ENCODE results near the gene XYLT1. TPM values are rescaled to one million over a fixed set of nuclear protein-coding genes. Genes with fewer than 3 reads are reported as not detected.
A peak's percentile ranks its signal among the peaks of the same experiment; 100 is the strongest.

Gene XYLT1
- total and polyA plus RNA-seq, 10 of the 15 experiments (the other 5 are each of a cell fraction or from before 2014, with no cell fraction given) = 0.88 to 14.8 (median 5.8) TPM

GRCh38 chr16:17343028-17343427 is 127.7 kb downstream of the XYLT1 start:
- in situ Hi-C loops (cut with MboI) (loop anchor here (10.0 kb wide), 1 partner anchor 478 kb away; no protein-coding TSS in a partner anchor), intact Hi-C loops (cut with micrococcal nuclease; ENCODE audit: unreplicated experiment) (loop anchor here (2.0 kb wide), 2 partner anchors 42 to 120 kb away; no protein-coding TSS in a partner anchor)
- H4K20me1 ChIP-seq (ENCODE audit: control insufficient read depth, insufficient read depth) = no peaks in the 10 kb centered on the region
- ChIA-PET SMC1A (ENCODE audit: uncharacterized antibody, unreplicated experiment) (interaction anchor here (0.7 to 10.3 kb wide), 11 partner anchors 18 to 126 kb away, joined by 3 to 303 read pairs (median 4); no protein-coding TSS in a partner anchor), RAD21 (ENCODE audit: unreplicated experiment) (interaction anchor here (0.9 to 8.0 kb wide), 8 partner anchors 30 to 126 kb away, joined by 3 to 162 read pairs (median 9); no protein-coding TSS in a partner anchor), POLR2A (interaction anchor here (0.6 to 6.6 kb wide), 9 partner anchors 9 to 124 kb away, joined by 3 to 46 read pairs (median 5); no protein-coding TSS in a partner anchor), CTCF (interaction anchor here (0.9 to 5.6 kb wide), 7 partner anchors 16 to 125 kb away, joined by 3 to 47 read pairs (median 4); no protein-coding TSS in a partner anchor)
- BruUV-seq (replicated peaks) = no TSS peak
- no peaks in the 10 kb centered on the region for H3K36me3 ChIP-seq (ENCODE audit: control insufficient read depth in 2 of 2, insufficient read depth in 2 of 2, low read length in 1 of 2)
- H2AFZ ChIP-seq (ENCODE audit: control insufficient read depth, low read depth, low read length) = no peak overlapping the region
- peak; percentile 81 for ATAC-seq
- peak; percentile 63 for DNase-seq (ENCODE audit: low read depth, low spot score)
- peak overlapping the region; percentile 52 for H3K27ac ChIP-seq (ENCODE audit: control insufficient read depth, insufficient read depth)
- no peak for FAIRE-seq
- H3K4me3 ChIP-seq = no peak overlapping the region
- peaks cover 68% of the 10 kb centered on the region for H3K4me1 ChIP-seq (ENCODE audit: control insufficient read depth, insufficient read depth, low read length)
- no peak overlapping the region for H3K9ac ChIP-seq (ENCODE audit: control insufficient read depth, insufficient read depth, low read length)
- H3K9me3 ChIP-seq (replicated peaks; ENCODE audit: control insufficient read depth, insufficient read depth, low read length) = no peaks in the 10 kb centered on the region
- H3K4me2 ChIP-seq (ENCODE audit: control insufficient read depth, insufficient read depth) = peak overlapping the region; percentile 68; the same call in 1 of the 2 replicates
- no peaks in the 10 kb centered on the region for H3K79me2 ChIP-seq (ENCODE audit: control insufficient read depth, insufficient read depth, low read length)
- 24% methylated on average over 10 of the region's 10 CpGs for WGBS (ENCODE audit: insufficient coverage, insufficient replicate concordance, low lambda C conversion rate, missing lambda C conversion rate)
- H3K27me3 ChIP-seq (replicated peaks in 1 of 2; ENCODE audit: control insufficient read depth in 2 of 2, insufficient read depth in 2 of 2, low read length in 1 of 2) = no peaks in the 10 kb centered on the region
- TF ChIP-seq HCFC1 (IDR thresholded peaks at IDR 0.05; ENCODE audit: low read length) (no peak), MEF2B (IDR thresholded peaks at IDR 0.05; ENCODE audit: partially characterized antibody, poor library complexity, severe bottlenecking) (peak; percentile 93), RBBP5 (conservative IDR thresholded peaks at IDR 0.05) (no peak), FOXK2 (IDR thresholded peaks at IDR 0.05) (no peak), PBX3 (IDR thresholded peaks at IDR 0.05; ENCODE audit: insufficient replicate concordance, low read depth, low read length) (peak; percentile 41), ZNF24 (IDR thresholded peaks at IDR 0.05) (no peak), IKZF2 (IDR thresholded peaks at IDR 0.05) (peak; percentile 90 to 93; a peak in 3 of 4 replicates), TCF7 (IDR thresholded peaks at IDR 0.05; ENCODE audit: borderline replicate concordance) (no peak), EED (IDR thresholded peaks at IDR 0.05; ENCODE audit: low read depth) (peak; percentile 96), IRF4 (IDR thresholded peaks at IDR 0.05; ENCODE audit: low read depth, low read length) (no peak; the same call in 1 of the 2 replicates), CREB1 (IDR thresholded peaks at IDR 0.05; ENCODE audit: low read depth) (peak; percentile 75), TCF12 (IDR thresholded peaks at IDR 0.05; ENCODE audit: low read depth, low read length) (peak; percentile 93), GATAD2B (conservative IDR thresholded peaks at IDR 0.05; ENCODE audit: low read depth) (peak; percentile 73), BHLHE40 (IDR thresholded peaks at IDR 0.05; ENCODE audit: borderline replicate concordance in 1 of 2, low read depth in 2 of 2, low read length in 1 of 2) (peak; percentile 53 to 79; a peak in 3 of 4 replicates), HDAC6 (IDR thresholded peaks at IDR 0.05; ENCODE audit: unreplicated experiment) (no peak), IKZF1 (conservative IDR thresholded peaks at IDR 0.05) (peak; percentile 95), ATF7 (IDR thresholded peaks at IDR 0.05; ENCODE audit: low read depth) (peak; percentile 63; the same call in 1 of the 2 replicates), MAX (IDR thresholded peaks at IDR 0.05; ENCODE audit: low read depth, low read length) (no peak)
- TF ChIP-seq, protein P1, sequence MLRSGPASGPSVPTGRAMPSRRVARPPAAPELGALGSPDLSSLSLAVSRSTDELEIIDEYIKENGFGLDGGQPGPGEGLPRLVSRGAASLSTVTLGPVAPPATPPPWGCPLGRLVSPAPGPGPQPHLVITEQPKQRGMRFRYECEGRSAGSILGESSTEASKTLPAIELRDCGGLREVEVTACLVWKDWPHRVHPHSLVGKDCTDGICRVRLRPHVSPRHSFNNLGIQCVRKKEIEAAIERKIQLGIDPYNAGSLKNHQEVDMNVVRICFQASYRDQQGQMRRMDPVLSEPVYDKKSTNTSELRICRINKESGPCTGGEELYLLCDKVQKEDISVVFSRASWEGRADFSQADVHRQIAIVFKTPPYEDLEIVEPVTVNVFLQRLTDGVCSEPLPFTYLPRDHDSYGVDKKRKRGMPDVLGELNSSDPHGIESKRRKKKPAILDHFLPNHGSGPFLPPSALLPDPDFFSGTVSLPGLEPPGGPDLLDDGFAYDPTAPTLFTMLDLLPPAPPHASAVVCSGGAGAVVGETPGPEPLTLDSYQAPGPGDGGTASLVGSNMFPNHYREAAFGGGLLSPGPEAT (IDR thresholded peaks at IDR 0.05; ENCODE audit: low read depth) = peak; percentile 68
- TF ChIP-seq, protein P2, sequence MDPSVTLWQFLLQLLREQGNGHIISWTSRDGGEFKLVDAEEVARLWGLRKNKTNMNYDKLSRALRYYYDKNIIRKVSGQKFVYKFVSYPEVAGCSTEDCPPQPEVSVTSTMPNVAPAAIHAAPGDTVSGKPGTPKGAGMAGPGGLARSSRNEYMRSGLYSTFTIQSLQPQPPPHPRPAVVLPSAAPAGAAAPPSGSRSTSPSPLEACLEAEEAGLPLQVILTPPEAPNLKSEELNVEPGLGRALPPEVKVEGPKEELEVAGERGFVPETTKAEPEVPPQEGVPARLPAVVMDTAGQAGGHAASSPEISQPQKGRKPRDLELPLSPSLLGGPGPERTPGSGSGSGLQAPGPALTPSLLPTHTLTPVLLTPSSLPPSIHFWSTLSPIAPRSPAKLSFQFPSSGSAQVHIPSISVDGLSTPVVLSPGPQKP (IDR thresholded peaks at IDR 0.05; ENCODE audit: low read depth, low read length) = no peak

Measured in GM12878 (cell line).